Activated CD8-positive, alpha-beta memory T cell treated with anti-CD3 and anti-CD28 coated beads, Interleukin-2, amount 10 ng/mL, durations not matched to agents 7 days and 5 days (primary cell): ENCODE data around the gene ENTR1. TPM values are rescaled to one million over a fixed set of nuclear protein-coding genes. Genes with fewer than 3 reads are reported as not detected.
"Not testable (repeated sequence)": the region's sequence is repeated elsewhere in the genome, so short reads cannot be mapped to it uniquely, and the experiment has no call there.

ENCODE experiments used
- ATAC-seq: fragments of 150-1000 bp; cut with Tn5 transposase; one replicate; pipeline ENCODE4 v1.10.0; 2021; ENCODE audit warnings: moderate library complexity
- CTCF ChIA-PET: fragments of 350-600 bp; sonication (Branson Sonifier 250); formaldehyde crosslinking; loops from one replicate; lab custom pipeline; 2021; ENCODE audit warnings: antibody characterized with exemption; lab: Charles Lee
- DNase-seq: peaks from one replicate; pipeline ENCODE4 v3.0.0-alpha.2; 2020
- H3K27ac Mint-ChIP-seq: one replicate; pipeline ENCODE4 v1.8.0; 2021; ENCODE audit warnings: mild to moderate bottlenecking, mixed read lengths
- H3K27me3 Mint-ChIP-seq: one replicate; pipeline ENCODE4 v1.8.0; 2021; ENCODE audit warnings: mixed read lengths
- H3K36me3 Mint-ChIP-seq: one replicate; pipeline ENCODE4 v1.8.0; 2021; ENCODE audit warnings: mild to moderate bottlenecking, mixed read lengths
- H3K4me1 Mint-ChIP-seq: one replicate; pipeline ENCODE4 v1.8.0; 2021; ENCODE audit warnings: mixed read lengths
- H3K4me3 Mint-ChIP-seq: one replicate; pipeline ENCODE4 v1.8.0; 2021; ENCODE audit warnings: mild to moderate bottlenecking, moderate library complexity, mixed read lengths
- H3K9me3 Mint-ChIP-seq: one replicate; pipeline ENCODE4 v1.8.0; 2022; ENCODE audit warnings: low read depth, mixed read lengths
- total RNA-seq, 2 experiments: library from RNA; stranded (reverse); gene quantifications; one replicate each; pipeline ENCODE4 v1.2.3, GENCODE V29; 2021

ENTR1 gene
- total RNA-seq, 2 experiments from 2014 or later, result 47.4 to 54.2 TPM

- Mint-ChIP-seq H3K27me3 (no peaks in the 10 kb centered on the region), H3K36me3 (no peaks in the 10 kb centered on the region), H3K4me3 (no peak overlapping the region), H3K9me3 (no peaks in the 10 kb centered on the region), H3K4me1 (peaks cover 23% of the 10 kb centered on the region), H3K27ac (no peak overlapping the region)
- CTCF ChIA-PET, result no interaction called here
- DNase-seq (no peak), ATAC-seq (no peak)
Observed at GRCh38 chr9:136433849-136434579, 23.6 kb upstream of the ENTR1 start.

DNA sequence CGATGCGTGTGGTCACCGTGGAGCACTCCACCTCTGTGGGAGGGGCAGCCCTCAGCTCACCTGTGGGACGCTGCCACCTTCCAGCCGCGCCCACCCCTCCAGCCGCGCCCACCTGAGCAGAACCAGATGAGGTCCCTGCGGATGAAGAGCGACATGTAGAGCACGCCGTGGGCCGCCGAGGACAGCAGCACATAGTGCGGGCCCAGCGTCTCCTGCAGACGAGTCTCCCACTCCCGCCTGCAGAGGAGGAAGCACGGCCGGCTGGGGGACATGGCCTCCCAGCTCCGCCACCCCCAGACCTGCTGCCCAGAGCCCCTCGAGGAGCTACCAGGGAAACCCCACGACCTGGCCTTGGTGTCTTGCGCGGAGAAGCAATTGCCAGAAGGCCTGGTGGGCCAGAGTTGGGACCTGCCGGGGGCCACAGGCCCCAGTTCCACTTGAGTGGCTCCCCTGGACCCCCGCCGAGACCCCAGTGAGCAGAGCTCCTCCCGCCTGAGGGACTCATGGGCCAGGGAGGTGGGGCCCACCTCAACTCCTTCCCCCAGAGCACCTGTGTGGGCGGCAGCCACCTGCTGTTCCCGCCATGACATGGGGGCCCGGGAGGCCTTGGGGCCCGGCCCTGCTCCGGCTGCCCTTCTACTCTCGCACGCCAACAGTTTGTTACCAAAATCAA, 22.8 kb upstream of the ENTR1 start:
- Mint-ChIP-seq H3K4me3 (no peak overlapping the region), H3K27me3 (no peaks in the 10 kb centered on the region), H3K4me1 (peaks cover 20% of the 10 kb centered on the region), H3K36me3 (no peaks in the 10 kb centered on the region), H3K27ac (no peak overlapping the region), H3K9me3 (no peaks in the 10 kb centered on the region)
- ATAC-seq (no peak), DNase-seq (no peak)
- CTCF ChIA-PET, result no interaction called here

DNA sequence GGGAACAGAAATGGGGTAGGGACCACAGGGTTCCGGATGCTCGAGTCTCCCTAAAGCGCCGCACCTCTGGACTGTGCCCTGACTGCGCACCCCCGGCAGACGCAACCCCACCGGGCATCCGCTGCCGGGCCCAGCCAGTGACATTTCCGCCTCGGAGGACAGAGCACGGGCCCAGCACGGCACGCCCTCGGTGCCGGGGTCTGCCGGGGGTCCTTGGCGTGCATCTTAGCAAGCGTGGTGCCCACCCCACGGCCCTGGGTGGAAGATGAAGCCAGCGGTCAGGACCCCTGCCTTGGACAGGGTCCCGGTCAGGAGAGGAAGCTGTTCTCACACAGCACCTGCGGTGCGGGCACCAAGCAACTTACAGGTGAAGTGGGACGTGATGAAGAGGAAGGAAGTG, 22.2 kb upstream of the ENTR1 start:
- CTCF ChIA-PET, result no interaction called here
- Mint-ChIP-seq H3K4me3 (no peak overlapping the region), H3K4me1 (peaks cover 14% of the 10 kb centered on the region), H3K27me3 (no peaks in the 10 kb centered on the region), H3K9me3 (no peaks in the 10 kb centered on the region), H3K27ac (no peak overlapping the region), H3K36me3 (no peaks in the 10 kb centered on the region)
- ATAC-seq (no peak), DNase-seq (no peak)

DNA sequence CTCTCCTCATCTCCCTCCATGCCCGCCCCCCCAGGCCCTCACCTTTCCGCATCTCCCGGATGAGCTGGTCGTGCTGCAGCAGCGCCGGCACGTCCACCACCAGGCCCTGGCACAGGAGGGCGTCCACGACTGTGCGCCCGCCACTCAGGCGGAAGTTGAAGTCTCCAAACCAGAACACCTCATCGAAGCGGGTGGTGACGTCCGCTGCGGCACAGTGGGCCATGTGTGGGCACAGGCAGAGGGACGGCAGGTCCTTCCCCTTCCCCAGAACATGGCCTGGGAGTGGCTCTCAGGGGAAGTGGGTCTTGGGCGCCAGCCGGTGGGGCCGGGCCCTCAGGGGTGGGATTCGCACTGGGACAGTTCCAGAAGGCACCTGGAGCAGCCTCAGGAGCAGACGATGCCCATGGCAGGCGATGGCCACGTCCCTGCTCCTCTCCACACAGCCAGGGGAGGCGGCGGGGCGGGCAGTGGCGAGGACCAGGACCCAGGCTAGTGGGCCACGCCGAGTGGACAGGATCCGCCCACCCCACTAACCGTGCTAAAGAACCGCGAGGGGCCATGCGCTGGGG, 21.5 kb upstream of the ENTR1 start:
- H3K36me3 Mint-ChIP-seq, result no peaks in the 10 kb centered on the region
- no peaks in the 10 kb centered on the region for H3K27me3 Mint-ChIP-seq
- ATAC-seq (no peak), DNase-seq (no peak)
- H3K4me1 Mint-ChIP-seq, result peaks cover 7% of the 10 kb centered on the region
- no peak overlapping the region for H3K4me3 Mint-ChIP-seq
- no peak overlapping the region for H3K27ac Mint-ChIP-seq
- CTCF ChIA-PET, result no interaction called here
- no peaks in the 10 kb centered on the region for H3K9me3 Mint-ChIP-seq

GRCh38 chr9:136430588-136431234, 20.3 kb upstream of the ENTR1 start:
- no peak for ATAC-seq
- Mint-ChIP-seq H3K4me3 (no peak overlapping the region), H3K36me3 (no peaks in the 10 kb centered on the region), H3K9me3 (no peaks in the 10 kb centered on the region), H3K4me1 (peaks cover 2% of the 10 kb centered on the region), H3K27ac (no peak overlapping the region), H3K27me3 (no peaks in the 10 kb centered on the region)
- DNase-seq, result no peak
- CTCF ChIA-PET, result no interaction called here

- DNase-seq (no peak), ATAC-seq (no peak)
- H3K27me3 Mint-ChIP-seq, result no peaks in the 10 kb centered on the region
- no peaks in the 10 kb centered on the region for H3K9me3 Mint-ChIP-seq
- H3K4me3 Mint-ChIP-seq, result no peak overlapping the region
- CTCF ChIA-PET, result no interaction called here
- no peaks in the 10 kb centered on the region for H3K4me1 Mint-ChIP-seq
- peaks cover 3% of the 10 kb centered on the region for H3K36me3 Mint-ChIP-seq
- H3K27ac Mint-ChIP-seq, result no peak overlapping the region
Observed at GRCh38 chr9:136429683-136430491, 19.5 kb upstream of the ENTR1 start.

- no peak overlapping the region for H3K4me3 Mint-ChIP-seq
- H3K4me1 Mint-ChIP-seq, result no peaks in the 10 kb centered on the region
- peaks cover 5% of the 10 kb centered on the region for H3K36me3 Mint-ChIP-seq
- DNase-seq (no peak), ATAC-seq (no peak)
- H3K27me3 Mint-ChIP-seq, result no peaks in the 10 kb centered on the region
- H3K27ac Mint-ChIP-seq, result no peak overlapping the region
- no peaks in the 10 kb centered on the region for H3K9me3 Mint-ChIP-seq
- CTCF ChIA-PET, result no interaction called here
Observed at GRCh38 chr9:136429075-136429628, 18.7 kb upstream of the ENTR1 start.

GRCh38 chr9:136426787-136427186, 16.4 kb upstream of the ENTR1 start:
- Mint-ChIP-seq H3K27ac (no peak overlapping the region), H3K4me3 (no peak overlapping the region), H3K4me1 (no peaks in the 10 kb centered on the region), H3K27me3 (no peaks in the 10 kb centered on the region), H3K36me3 (peaks cover 7% of the 10 kb centered on the region), H3K9me3 (no peaks in the 10 kb centered on the region)
- no peak for DNase-seq
- CTCF ChIA-PET, result no interaction called here
- no peak for ATAC-seq

DNA sequence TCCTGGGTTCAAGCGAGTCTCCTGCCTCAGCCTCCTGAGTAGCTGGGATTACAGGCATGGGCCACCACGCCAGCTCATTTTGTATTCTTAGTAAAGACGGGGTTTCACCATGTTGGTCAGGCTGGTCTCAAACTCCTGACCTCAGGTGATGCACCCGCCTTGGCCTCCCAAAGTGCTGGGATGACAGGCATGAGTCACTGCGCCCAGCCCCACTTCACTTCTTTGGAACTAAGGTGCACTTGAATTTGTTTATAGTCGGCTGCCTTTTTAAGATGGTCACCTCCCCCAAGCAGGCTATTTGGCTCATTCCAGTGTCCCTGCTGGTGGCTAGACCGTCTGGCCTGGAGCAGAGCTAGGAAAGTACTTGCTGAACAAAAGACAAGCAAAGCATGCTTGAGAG, 15.0 kb upstream of the ENTR1 start:
- Mint-ChIP-seq H3K36me3 (peaks cover 10% of the 10 kb centered on the region), H3K27ac (peak overlapping the region; percentile 56)
- CTCF ChIA-PET, result interaction anchor here (1.0 kb wide), 1 partner anchor 25 kb away, joined by 4 read pairs; the partner anchor contains the start of gene SNAPC4
- not testable (repeated sequence) for H3K4me3 Mint-ChIP-seq, H3K27me3 Mint-ChIP-seq, H3K4me1 Mint-ChIP-seq, H3K9me3 Mint-ChIP-seq, DNase-seq, ATAC-seq

DNA sequence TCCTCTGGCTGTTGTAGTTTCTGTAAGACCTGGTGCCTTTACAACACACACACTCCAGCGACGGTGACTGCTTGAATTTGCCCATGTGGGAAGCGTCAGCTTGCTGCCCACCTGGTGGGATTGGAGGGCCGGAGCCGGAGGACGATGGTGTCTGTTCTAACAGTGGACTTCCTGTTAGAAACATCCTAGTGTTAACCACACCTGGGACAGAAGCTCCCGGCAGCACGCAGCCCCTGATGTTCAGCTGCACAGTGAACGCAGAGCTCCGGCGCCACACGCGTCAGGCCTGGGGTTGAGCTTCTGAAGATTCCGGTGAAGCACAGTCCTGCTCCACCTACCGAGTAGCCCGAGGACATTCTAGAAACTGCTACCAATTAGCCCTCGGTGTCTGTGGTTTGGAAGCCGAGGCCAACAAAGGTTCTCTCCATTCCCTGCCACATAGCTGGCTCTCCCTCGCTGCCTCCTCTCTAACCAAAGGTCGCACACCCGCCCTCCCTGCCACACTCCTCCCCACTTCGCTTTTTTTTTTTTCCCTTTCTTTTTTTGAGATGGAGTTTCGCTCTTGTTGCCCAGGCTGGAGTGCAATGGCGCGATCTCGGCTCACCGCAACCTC, 14.4 kb upstream of the ENTR1 start:
- DNase-seq (no peak), ATAC-seq (no peak)
- H3K9me3 Mint-ChIP-seq, result no peaks in the 10 kb centered on the region
- no peak overlapping the region for H3K4me3 Mint-ChIP-seq
- no peaks in the 10 kb centered on the region for H3K4me1 Mint-ChIP-seq
- peaks cover 10% of the 10 kb centered on the region for H3K36me3 Mint-ChIP-seq
- no peaks in the 10 kb centered on the region for H3K27me3 Mint-ChIP-seq
- CTCF ChIA-PET, result interaction anchor here (1.0 to 1.7 kb wide), 2 partner anchors 16 to 24 kb away, joined by 4 read pairs; partner anchors contain the start of gene SNAPC4
- peak overlapping the region; percentile 56 for H3K27ac Mint-ChIP-seq

DNA sequence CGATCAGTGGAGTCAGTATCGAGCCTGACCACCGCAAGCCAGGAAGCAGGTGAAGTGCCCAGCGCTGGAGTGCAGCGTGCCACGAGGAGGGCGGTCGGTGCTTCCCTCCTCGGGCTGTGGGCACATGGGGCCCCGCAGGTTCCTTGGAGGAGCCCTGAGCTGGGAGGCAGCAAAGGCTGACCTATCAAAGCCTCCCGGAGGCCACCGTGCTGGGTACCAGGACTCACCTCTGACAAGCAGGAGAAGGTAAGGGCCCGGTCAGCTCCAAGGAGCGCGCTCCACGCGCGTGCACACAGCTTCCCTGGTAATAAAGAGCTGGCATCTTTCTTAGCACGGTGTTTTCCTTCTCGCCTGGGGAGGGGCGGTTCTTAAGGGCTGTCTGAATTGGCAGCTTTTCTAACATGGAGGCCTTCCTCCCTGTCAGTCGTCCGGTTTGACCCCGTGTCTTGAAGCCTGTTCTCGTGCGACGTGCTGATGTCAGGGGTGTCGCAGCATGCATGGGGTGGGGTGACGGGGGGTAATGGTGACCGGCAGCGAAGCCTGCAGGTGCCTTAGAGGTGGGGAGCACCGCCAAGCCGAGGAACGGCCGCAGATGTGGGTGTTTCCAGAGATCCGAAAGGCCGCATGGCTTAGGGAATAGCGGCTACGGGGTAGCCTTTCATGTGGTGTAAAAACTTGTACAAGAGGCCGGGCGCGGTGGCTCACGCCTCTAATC, 13.2 kb upstream of the ENTR1 start:
- Mint-ChIP-seq H3K27ac (no peak overlapping the region), H3K9me3 (no peaks in the 10 kb centered on the region), H3K27me3 (no peaks in the 10 kb centered on the region), H3K36me3 (peaks cover 16% of the 10 kb centered on the region), H3K4me1 (no peaks in the 10 kb centered on the region), H3K4me3 (no peak overlapping the region)
- ATAC-seq (no peak), DNase-seq (no peak)
- CTCF ChIA-PET, result interaction anchor here (1.7 kb wide), 1 partner anchor 17 kb away, joined by 4 read pairs; no protein-coding TSS in a partner anchor

DNA sequence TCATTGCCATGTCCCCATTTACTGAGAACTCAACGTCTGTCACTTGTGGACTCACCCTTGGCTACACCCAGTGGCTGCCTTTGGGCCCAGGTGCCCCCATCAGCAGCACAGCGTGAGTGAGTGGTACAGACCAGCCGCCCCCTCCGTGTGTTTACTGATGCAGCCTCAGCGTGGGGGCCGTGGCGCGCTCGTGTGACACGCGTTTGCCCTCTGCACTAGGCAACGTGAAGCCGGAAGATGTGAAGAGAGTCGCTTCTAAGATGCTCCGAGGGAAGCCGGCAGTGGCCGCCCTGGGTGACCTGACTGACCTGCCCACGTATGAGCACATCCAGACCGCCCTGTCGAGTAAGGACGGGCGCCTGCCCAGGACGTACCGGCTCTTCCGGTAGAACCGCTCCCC, 12.5 kb upstream of the ENTR1 start:
- Mint-ChIP-seq H3K27me3 (no peaks in the 10 kb centered on the region), H3K4me1 (no peaks in the 10 kb centered on the region), H3K27ac (no peak overlapping the region), H3K36me3 (peaks cover 17% of the 10 kb centered on the region), H3K4me3 (no peak overlapping the region), H3K9me3 (no peaks in the 10 kb centered on the region)
- CTCF ChIA-PET, result no interaction called here
- ATAC-seq (no peak), DNase-seq (no peak)
